Activated CD4-positive, alpha-beta T cell treated with anti-CD3 and anti-CD28 coated beads, Interleukin-2, Interleukin-4, amounts not matched to agents 100 ng/mL and 50 ng/mL, durations not matched to agents 16 hours and 8 hours (primary cell): Measurements from ENCODE around the gene HAND1.

Experiments used
- DNase-seq: peaks from one replicate; pipeline ENCODE4 v3.0.0-alpha.2; 2020; ENCODE audit warnings: low spot score

HAND1 gene

GRCh38 chr5:154478224-154478565 lies at the start of gene HAND1:
Gene HAND1, minus strand, starts transcription at chr5:154478227. Its CDS starts 219 bp downstream, at chr5:154478008.
- DNase-seq = no peak

- no peak for DNase-seq
Measured at GRCh38 chr5:154526231-154527226, 48.5 kb upstream of the HAND1 start.

- DNase-seq = no peak
Measured at GRCh38 chr5:154524859-154525258, 46.8 kb upstream of the HAND1 start.

DNA sequence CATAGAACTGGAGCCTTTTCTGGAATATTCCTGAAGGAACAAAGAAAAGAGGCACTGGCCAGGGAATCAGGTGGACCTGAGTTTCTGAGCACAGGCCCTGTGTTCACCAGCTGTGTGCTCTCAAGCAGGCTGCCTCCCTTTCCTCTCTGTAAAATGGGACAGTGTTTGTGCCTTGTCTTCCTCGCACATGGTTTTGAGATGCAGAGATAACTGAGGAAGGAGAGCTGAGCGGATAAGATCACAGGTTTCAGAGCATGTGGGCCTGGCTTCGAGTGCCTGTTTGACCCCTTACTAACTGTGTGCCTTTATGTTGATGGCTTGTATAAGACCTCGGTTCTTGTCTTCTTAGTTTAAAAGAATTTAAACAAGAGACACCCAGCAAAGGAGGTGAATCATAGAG lies 46.2 kb upstream of the HAND1 start:
- no peak for DNase-seq

DNA sequence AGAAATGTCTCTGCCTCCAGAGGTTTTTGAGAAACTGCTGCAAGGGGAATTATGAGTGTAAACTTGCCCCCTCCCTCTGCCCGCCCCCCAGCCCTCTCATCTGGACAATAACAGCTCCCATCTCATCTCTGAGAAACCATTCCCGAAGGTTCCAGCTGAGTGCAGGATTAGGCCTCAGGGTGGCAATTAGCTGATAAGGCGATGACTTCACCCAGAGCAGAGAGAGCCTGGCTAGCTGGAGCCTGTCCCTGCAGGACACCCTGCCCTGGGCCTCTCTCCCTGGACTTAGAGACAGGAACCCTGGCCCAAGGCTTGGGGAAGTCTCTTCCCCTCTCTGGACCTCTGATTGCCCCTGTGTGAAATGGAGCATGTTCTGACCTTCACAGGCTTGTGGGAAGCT lies 45.7 kb upstream of the HAND1 start:
- no peak for DNase-seq

- no peak for DNase-seq
Measured at GRCh38 chr5:154523104-154523503, 45.1 kb upstream of the HAND1 start.

DNA sequence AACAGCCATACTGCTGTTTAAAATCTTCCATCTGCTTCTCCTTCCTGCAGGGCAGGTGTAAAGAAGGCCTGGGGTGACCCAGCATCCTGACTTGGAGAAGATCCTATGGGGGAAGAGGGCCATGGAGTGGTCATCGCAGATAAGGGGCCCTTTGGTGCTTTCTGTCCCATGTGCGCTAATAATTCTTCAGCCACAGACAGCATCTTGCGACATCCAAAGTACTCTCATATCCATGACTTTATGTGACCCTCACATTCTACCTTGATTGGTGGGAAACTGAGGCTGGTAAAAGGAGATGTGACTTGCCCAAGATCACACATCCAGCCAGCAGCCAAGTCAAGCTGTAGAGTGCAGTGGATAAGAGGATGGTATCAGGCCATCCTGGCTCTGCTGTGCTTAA lies 44.3 kb upstream of the HAND1 start:
- no peak for DNase-seq

- no peak for DNase-seq
Measured at GRCh38 chr5:154521756-154522155, 43.7 kb upstream of the HAND1 start.

DNA sequence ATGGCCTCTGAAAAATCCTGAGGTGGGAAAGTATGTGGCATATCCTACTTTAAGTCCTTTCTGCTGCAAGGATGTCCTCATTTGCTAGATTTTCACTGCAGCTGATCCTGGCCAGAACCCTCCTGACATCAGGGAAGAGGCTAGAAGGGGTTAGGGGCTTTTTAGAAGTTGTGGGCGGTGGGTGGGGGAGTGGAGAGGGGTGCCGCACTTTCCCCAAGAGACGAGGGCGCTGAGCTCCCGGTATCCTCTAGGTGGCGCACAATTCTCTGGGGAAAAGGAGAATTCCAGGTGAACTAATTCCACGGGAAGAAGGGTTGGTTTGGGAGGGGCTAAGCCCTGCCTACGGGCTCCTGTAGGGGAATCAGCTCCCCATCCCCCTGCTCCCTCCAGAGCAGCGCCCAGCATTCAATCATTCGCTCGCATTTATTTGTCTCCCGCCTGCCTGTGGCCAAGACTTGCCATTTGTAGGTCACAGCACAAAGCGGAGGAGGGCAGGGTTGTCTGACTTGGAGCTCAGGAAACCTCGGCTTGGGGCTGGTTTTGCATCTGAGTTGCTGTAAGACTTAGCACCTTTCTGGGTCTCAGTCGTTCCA lies 42.9 kb upstream of the HAND1 start:
- DNase-seq = no peak

GRCh38 chr5:154519359-154519758 lies 41.3 kb upstream of the HAND1 start:
- DNase-seq = no peak

- no peak for DNase-seq
Measured at GRCh38 chr5:154518438-154518867, 40.4 kb upstream of the HAND1 start.

- DNase-seq = no peak
Measured at GRCh38 chr5:154517810-154518437, 39.9 kb upstream of the HAND1 start.

- DNase-seq = no peak
Measured at GRCh38 chr5:154517181-154517580, 39.2 kb upstream of the HAND1 start.

- no peak for DNase-seq
Measured at GRCh38 chr5:154516475-154516874, 38.4 kb upstream of the HAND1 start.

DNA sequence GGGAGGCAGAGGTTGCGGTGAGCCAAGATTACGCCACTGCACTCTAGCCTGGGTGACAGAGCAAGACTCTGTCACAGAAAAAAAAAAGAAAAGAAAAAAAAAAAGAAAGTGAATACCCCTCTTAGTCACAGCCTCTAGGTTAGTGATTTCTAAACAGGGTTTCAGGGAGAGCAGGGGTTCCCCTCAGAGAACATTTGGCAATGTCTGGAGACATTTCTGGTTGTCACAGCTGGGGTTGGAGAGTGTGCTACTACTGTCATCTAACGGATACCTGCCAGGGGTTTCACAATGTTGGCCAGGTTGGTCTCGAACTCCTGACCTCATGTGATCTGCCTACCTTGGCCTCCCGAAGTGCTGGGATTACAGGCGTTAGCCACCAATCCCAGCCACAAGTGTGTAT lies 37.5 kb upstream of the HAND1 start:
- peak; percentile 58 for DNase-seq

- peak; percentile 24 for DNase-seq
Measured at GRCh38 chr5:154514331-154514730, 36.3 kb upstream of the HAND1 start.

DNA sequence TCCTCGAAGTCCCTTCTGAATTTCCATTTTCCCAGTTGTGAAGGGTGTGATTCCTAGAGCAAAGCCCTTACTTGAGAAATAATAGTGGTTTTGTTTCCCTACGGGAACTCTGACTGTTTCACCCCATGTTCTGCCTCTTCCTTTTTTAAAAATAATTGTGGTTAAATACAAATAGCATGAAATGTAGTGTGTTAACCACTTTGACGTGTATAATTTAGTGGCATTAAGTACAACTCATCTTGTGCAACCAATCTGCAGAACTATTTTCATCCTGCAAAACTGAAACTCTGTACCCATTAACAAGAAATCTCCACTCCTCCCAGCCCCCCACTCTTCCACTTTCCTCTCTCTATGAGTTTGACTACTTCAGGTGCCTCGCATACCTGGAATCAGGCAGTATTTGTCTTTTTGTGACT lies 35.6 kb upstream of the HAND1 start:
- peak; percentile 35 for DNase-seq

GRCh38 chr5:154511984-154512383 lies 34.0 kb upstream of the HAND1 start:
- DNase-seq = no peak

DNA sequence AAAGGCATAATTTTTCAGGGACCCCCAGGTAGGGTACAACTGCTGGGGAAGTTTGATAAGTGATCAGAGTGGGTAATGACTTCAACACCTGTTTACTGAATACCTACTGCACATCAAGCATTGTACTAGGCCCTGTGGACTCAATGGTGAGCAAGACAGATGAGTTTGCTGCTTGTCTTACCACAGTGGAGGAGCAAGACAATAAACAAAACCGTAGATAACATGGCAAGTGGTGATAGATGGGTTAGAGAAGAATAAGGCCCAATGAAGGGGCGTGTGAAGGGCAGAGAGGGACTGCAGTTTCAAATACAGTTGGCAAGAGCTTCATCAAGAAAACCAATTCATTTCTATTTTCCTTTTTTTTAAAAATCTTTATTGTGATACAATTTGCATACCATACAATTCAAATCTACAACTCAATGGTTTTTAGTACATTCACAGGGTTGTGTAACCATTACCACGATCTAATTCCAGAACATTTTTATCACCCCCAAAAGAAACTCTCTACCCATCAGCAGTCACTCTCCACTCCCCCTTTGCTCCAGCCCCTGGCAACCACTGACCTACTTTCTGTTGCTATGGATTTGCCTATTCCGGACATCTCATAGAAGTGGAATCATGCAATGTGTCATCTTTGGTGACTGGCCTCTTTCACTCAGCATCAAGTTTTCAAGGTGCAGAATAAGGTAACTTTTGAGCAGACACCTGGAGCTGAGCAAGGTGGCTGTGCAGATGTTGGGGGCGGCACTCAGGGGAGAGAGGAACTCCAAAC lies 31.9 kb upstream of the HAND1 start:
- no peak for DNase-seq

GRCh38 chr5:154508114-154508513 lies 30.1 kb upstream of the HAND1 start:
- no peak for DNase-seq

DNA sequence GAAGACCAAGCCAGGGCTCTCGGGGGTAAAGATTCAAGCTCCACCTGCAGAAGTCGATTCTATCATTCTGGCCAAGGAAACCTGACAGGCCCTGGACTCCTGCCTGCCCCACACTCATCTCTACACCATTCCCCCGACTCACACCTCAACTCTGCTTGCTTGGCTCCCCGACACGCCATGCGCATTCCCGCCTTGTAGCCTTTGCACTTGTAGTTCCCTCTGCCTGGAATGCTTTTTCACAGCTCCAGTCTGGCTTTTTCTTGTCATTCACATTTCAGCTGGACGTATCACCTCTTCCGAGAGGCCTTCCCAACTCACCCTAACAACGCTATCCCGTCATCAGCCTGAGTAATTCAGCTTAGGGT lies 28.7 kb upstream of the HAND1 start:
- no peak for DNase-seq

DNA sequence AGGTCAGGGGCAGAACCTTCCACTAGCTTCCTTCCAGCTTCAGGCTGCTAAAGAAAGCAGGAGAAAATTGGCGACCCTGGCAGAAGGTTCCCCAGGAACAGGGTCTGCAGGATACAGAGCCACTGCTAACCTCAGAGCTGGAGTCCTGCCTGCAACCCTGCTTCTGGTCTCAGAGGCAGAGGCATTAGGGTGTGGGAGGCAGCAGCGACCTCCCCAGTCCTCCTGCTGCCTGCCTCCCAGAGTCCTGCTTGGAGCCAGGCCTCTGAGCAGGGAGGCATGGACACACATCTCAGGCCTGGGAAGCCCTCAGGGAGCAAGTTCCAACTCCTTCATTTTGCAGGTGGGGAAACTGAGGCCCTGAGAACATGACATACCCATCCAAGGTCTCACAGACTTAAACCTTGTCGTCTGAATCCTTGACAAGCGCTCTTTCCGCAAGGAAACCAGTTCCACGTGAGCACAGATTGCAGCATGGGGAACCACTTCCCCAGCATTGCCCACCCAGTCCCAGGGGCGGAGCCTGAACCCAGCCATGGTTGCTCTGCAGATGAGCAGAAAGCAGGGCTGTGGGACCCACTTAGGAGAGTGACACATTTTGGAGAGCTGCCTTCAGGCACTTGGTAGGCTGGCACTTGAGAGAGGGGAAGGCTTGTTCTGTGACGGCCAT lies 28.2 kb upstream of the HAND1 start:
- no peak for DNase-seq
